Measurements from ENCODE around the gene DNM1.

DNA sequence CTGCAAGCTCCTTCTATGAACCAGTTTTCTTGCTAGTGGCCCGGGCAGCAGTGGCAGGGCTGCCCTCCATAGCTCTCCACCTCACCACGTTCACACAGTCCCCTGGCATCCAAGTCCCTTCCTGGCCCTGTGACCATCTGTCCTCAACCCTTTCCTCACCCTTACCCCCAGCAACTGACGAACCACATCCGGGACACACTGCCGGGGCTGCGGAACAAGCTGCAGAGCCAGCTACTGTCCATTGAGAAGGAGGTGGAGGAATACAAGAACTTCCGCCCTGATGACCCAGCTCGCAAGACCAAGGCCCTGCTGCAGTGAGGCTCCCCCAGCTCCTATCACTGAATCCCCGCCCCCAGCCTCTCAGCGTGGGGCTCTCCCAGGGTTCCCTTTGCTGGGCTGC is 18.8 kb downstream of the DNM1 start:
- TF ChIP-seq, protein P1, sequence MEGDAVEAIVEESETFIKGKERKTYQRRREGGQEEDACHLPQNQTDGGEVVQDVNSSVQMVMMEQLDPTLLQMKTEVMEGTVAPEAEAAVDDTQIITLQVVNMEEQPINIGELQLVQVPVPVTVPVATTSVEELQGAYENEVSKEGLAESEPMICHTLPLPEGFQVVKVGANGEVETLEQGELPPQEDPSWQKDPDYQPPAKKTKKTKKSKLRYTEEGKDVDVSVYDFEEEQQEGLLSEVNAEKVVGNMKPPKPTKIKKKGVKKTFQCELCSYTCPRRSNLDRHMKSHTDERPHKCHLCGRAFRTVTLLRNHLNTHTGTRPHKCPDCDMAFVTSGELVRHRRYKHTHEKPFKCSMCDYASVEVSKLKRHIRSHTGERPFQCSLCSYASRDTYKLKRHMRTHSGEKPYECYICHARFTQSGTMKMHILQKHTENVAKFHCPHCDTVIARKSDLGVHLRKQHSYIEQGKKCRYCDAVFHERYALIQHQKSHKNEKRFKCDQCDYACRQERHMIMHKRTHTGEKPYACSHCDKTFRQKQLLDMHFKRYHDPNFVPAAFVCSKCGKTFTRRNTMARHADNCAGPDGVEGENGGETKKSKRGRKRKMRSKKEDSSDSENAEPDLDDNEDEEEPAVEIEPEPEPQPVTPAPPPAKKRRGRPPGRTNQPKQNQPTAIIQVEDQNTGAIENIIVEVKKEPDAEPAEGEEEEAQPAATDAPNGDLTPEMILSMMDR (IDR thresholded peaks at IDR 0.05) = no peak
- no peak for TF ChIP-seq POLR2AphosphoS5 (IDR thresholded peaks at IDR 0.05)
